GM13977 (cell line): Measurements from ENCODE around the gene AUTS2.
A peak's percentile ranks its signal among the peaks of the same experiment; 100 is the strongest.

Experiments used
- DNase-seq: peaks from one replicate; pipeline ENCODE4 v3.0.0; 2012; ENCODE audit warnings: low spot score
- CTCF ChIP-seq: IDR thresholded peaks from 2 replicates; pipeline ENCODE4 v1.5.1; 2012; ENCODE audit warnings: mild to moderate bottlenecking, control low read depth; ENCODE audit not compliant: insufficient read depth; ENCODE audit errors: extremely low read depth, missing control alignments
- in situ Hi-C: fragments of 300-500 bp; cut with MboI; formaldehyde crosslinking; loops from one replicate; pipeline ENCODE4 v1.12.0; 2022; ENCODE audit warnings: low sequenced_read_pairs, low pct_unique_long_range_greater_than_20kb, mixed read lengths, inconsistent platforms; ENCODE audit not compliant: unreplicated experiment

Gene AUTS2

GRCh38 chr7:70761711-70762328 is 1163.5 kb downstream of the AUTS2 start:
- in situ Hi-C loops: no loop called here
- peak; percentile 69 for DNase-seq
- no peak for TF ChIP-seq CTCF

DNA sequence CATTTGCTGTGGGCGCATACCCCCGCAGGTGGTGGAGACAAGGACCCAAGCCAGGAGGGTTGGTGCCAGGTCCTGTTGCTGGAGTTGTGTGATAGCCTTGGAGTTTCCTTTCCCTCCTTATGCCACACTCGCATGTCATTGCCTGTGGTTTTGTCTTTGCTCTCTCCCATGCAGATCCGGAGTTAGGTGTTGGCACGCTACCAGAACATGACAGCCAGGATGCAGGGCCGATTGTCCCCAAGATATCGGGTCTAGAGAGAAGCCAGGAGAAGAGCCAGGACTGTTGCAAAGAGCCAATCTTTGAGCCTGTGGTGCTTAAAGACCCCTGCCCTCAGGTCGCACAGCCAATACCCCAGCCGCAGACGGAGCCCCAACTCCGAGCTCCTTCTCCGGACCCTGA is 1164.4 kb downstream of the AUTS2 start:
- TF ChIP-seq CTCF: no peak
- no peak for DNase-seq
- in situ Hi-C loops: no loop called here

DNA sequence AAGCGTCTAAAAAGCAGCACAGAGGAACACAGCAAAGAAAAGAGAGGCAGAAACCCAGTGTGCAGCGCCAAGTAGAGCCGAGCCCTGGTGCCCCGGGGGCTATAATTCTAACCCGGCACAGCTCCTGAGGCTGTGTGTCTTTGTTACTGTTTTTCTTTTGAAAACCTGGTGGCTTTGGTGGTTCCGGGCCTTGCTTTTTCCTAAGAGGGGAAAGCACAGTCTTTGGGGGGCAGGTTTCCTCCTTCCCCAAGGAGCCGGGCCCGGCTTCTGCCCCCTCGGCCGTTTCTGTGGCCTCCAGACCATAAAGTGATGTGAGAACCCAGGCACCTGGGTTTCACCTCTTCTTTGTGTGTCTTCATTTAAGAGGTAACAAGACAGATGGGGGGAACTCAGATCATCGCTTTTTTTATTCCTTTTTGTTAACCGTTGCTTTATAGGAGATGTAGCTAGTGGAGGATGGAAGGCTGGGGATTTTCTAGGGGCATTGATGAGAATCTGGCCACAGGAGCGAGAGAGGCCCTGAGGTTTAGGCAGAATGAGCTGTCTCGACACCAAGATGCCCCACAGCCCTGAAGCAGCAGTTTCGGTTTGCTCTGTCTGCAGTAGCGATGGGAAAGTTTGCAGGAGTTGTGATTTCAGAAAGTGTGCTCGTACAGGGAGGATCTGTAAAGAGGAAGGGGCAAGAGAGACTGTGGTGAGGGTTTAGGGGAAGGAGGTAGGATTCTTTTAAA is 1165.9 kb downstream of the AUTS2 start:
- peak; percentile 85 for DNase-seq
- no peak for TF ChIP-seq CTCF
- in situ Hi-C loops: no loop called here

DNA sequence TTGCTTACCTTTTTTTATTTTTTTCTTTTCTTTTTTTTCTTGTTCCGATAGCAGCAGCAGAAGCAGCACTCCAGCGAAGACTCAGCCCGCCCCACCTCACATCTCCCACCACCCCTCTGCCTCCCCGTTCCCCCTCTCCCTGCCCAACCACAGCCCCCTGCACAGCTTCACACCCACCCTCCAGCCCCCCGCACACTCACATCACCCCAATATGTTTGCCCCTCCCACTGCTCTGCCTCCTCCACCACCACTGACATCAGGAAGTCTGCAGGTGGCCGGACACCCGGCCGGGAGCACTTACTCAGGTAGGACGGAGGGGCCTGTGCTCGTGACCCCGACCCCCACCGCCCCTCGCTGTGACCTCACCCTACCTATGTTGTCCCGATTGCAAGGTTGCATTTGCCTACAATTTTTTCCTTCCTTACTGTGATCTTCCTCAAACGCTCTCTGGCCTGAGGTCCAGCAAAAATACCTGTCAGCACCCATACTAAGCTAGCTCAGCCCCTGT is 1166.5 kb downstream of the AUTS2 start:
- DNase-seq: no peak

GRCh38 chr7:70765651-70766050 is 1167.4 kb downstream of the AUTS2 start:
- in situ Hi-C loops: no loop called here
- no peak for DNase-seq
- TF ChIP-seq CTCF: no peak

More for the DNA sequence above, 1166.5 kb downstream of the AUTS2 start:
- TF ChIP-seq CTCF: no peak
- in situ Hi-C loops: no loop called here

DNA sequence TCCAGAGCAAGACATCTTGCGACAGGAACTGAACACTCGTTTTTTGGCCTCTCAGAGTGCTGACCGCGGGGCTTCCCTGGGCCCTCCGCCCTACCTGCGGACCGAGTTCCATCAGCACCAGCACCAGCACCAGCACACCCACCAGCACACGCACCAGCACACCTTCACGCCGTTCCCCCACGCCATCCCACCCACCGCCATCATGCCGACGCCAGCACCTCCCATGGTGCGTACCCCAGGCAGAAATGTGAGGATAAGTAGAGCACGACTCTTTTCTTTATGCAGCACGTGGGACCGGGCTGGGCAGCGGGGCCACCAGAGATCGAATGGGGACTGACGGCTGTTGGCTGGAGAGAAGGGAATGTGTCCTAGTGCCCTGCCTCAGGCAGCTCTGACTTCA is 1167.8 kb downstream of the AUTS2 start:
- in situ Hi-C loops: no loop called here
- DNase-seq: no peak
- no peak for TF ChIP-seq CTCF
